Stomach (tissue), 9 donors: Measurements from ENCODE around the gene KLHDC9. TPM values are rescaled to one million over a fixed set of nuclear protein-coding genes. Genes with fewer than 3 reads are reported as not detected.

Experiments
- DNase-seq, 2 donors: peaks; one replicate each; pipeline versions ENCODE4 v3.0.0 to v3.0.0-alpha.2; 2013 to 2019
- H3K27ac ChIP-seq, 5 donors: fragments of 200-600 bp in 4 of 5; sonication (generic) in 4 of 5; one replicate each; pipeline ENCODE4 v1.5.1; 2013 to 2019; ENCODE audit warnings: mild to moderate bottlenecking in 1 of 5, moderate library complexity in 1 of 5
- H3K27me3 ChIP-seq, 3 donors: fragments of 200-600 bp; sonication (generic); one replicate each; pipeline ENCODE4 v1.5.1; 2017 to 2019; ENCODE audit warnings: mixed run types in 1 of 3
- H3K36me3 ChIP-seq, 4 donors: fragments of 200-600 bp; sonication (generic); 1 replicate in 3 of 4; 2 replicates in 1 of 4; pipeline ENCODE4 v1.5.1; 2016 to 2019
- H3K4me1 ChIP-seq, 4 donors: fragments of 200-600 bp; sonication (generic); one replicate each; pipeline ENCODE4 v1.5.1; 2016 to 2019
- H3K4me3 ChIP-seq, 4 donors: fragments of 200-600 bp; sonication (generic) in 3 of 4; one replicate each; pipeline ENCODE4 v1.5.1; 2016 to 2019; ENCODE audit warnings: mild to moderate bottlenecking in 1 of 4
- H3K9me3 ChIP-seq, 4 donors: fragments of 200-600 bp; sonication (generic); one replicate each; pipeline ENCODE4 v1.5.1; 2016 to 2019
- EP300 ChIP-seq: sonication (generic); formaldehyde crosslinking; IDR thresholded peaks from one replicate; pipeline ENCODE4 v1.6.1; 2017; ENCODE audit warnings: antibody characterized with exemption
- POLR2A ChIP-seq, 4 donors: fragments of 450-650 bp; IDR thresholded peaks; one replicate each; pipeline ENCODE4 v1.6.1; 2016; ENCODE audit warnings: antibody characterized with exemption in 4 of 4, control low read depth in 2 of 4, mild to moderate bottlenecking in 1 of 4, moderate library complexity in 1 of 4
- POLR2AphosphoS5 ChIP-seq, 3 donors: sonication (generic); formaldehyde crosslinking; IDR thresholded peaks; one replicate each; pipeline ENCODE4 v1.6.1; 2016; ENCODE audit warnings: antibody characterized with exemption in 3 of 3
- WGBS, 5 donors: extraction: QIAGEN DNeasy Blood & Tissue Kit in 3 of 5; methylation state at CpG; one replicate each; pipeline versions ENCODE4 v1.1.5 to v1.1.7; 2013 to 2018; 5-methylcytosine and 5-hydroxymethylcytosine counted together
- intact Hi-C: fragments of 100-400 bp; cut with DNase I; formaldehyde crosslinking; loops from one replicate; pipeline ENCODE4 v1.15.1; 2023; ENCODE audit warnings: low total_unique reads
- polyA plus RNA-seq, 3 donors: library from polyadenylated mRNA; stranded (reverse); fragments of 200-250 nt; gene quantifications; one replicate each; pipeline ENCODE4 v1.2.3, GENCODE V29; 2013
- small RNA-seq, 4 donors: library from RNA; depleted of rRNA; stranded (forward); fragments of <200 nt; gene quantifications; one replicate each; pipeline ENCODE3, GENCODE V24; 2016
- total RNA-seq, 5 donors: library from RNA; depleted of rRNA; stranded (reverse); fragments of >200 nt; gene quantifications; one replicate each; pipeline versions ENCODE4 v1.1.0 to v1.2.3, GENCODE V29; 2014 to 2016
- TF ChIP-seq, protein P1 (sequence below), 7 experiments: fragments of 450-650 bp in 4 of 7; fragments of 200-600 bp in 3 of 7; sonication (generic) in 3 of 7; IDR thresholded peaks; one replicate each; pipeline ENCODE4 v1.5.1; 2016 to 2019; ENCODE audit warnings: antibody characterized with exemption in 7 of 7, control low read depth in 2 of 7, mild to moderate bottlenecking in 1 of 7
- donor health status: healthy with polysubstance abuse.
- donor health status: Bipolar disorder and iron deficiency.
- donor health status: healthy.

Gene KLHDC9
- total and polyA plus RNA-seq, 8 donors, result 1.3 to 41.4 (median 5.0) TPM

DNA sequence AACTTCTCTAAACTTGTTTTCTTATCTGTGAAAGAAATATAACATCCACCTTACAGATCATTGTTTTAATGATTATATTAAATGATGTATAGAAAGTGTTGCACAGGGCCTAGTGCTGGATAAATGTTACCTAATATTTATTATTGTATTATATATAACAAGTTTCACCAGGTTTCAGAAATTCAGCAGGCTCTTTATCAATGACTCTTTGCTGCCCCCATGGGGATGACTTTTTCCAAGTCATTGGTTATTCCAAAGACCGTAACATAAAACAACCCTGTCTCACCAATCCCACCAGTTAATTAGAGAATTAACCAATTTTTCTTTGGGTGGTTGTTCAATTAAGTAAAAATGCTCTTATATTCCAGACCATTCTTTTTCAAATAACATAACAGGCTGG, 41.6 kb downstream of the KLHDC9 start:
- H3K27ac ChIP-seq, result no peak overlapping the region
- H3K36me3 ChIP-seq, result peaks cover 0 to 2% (median 0%) of the 10 kb centered on the region in 4 donors
- H3K27me3 ChIP-seq, result no peaks in the 10 kb centered on the region
- H3K4me3 ChIP-seq, result no peak overlapping the region
- intact Hi-C loops, result no loop called here
- WGBS, 5 donors, result 15 to 22% (median 19%) methylated on average over 1 of the region's 1 CpG
- peaks cover 0 to 13% (median 4%) of the 10 kb centered on the region in 4 donors for H3K4me1 ChIP-seq
- TF ChIP-seq, protein P1, sequence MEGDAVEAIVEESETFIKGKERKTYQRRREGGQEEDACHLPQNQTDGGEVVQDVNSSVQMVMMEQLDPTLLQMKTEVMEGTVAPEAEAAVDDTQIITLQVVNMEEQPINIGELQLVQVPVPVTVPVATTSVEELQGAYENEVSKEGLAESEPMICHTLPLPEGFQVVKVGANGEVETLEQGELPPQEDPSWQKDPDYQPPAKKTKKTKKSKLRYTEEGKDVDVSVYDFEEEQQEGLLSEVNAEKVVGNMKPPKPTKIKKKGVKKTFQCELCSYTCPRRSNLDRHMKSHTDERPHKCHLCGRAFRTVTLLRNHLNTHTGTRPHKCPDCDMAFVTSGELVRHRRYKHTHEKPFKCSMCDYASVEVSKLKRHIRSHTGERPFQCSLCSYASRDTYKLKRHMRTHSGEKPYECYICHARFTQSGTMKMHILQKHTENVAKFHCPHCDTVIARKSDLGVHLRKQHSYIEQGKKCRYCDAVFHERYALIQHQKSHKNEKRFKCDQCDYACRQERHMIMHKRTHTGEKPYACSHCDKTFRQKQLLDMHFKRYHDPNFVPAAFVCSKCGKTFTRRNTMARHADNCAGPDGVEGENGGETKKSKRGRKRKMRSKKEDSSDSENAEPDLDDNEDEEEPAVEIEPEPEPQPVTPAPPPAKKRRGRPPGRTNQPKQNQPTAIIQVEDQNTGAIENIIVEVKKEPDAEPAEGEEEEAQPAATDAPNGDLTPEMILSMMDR (IDR thresholded peaks at IDR 0.05), result peak in 4 of 7 experiments; percentile 25 to 52 (median 36)
- TF ChIP-seq POLR2AphosphoS5 (IDR thresholded peaks at IDR 0.05), result no peak
- no peak for TF ChIP-seq EP300
- no peak for TF ChIP-seq POLR2A (IDR thresholded peaks at IDR 0.05)
- H3K9me3 ChIP-seq, result no peaks in the 10 kb centered on the region
- peak; percentile 46 to 77 for DNase-seq

DNA sequence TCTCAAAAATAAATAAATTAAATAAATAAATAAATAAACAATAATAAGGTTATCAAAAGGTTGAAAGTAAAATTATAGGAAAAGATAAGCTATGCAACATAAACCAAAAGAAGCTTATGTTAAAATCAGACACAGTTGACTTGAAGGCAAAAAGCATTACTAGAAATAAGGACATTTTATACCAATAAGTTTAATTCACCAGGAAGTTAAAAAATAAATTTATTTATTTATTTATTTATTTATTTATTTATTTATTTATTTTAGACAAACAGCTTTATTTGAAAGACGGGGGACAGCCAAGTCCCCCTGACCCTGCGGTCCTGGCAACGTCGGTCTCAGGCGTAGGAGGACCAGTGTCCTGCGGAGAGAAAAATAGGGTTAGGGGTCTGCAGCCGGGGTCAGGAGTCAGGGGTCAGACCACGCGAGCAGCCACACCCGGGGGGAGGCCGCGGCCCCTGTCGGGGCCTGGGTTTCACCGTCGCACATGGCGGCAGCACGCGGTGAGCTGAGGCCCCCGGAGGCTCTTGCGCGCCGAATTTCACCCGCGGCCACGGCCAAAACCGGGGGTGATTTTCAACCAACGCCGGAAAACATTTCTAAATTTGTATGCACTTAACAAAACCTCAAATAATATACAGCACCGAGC, 42.7 kb downstream of the KLHDC9 start:
- intact Hi-C loops, result no loop called here
- Histone ChIP-seq H3K4me1 (peaks cover 0 to 9% (median 0%) of the 10 kb centered on the region in 4 donors), H3K4me3 (no peak overlapping the region), H3K36me3 (no peaks in the 10 kb centered on the region), H3K27me3 (no peaks in the 10 kb centered on the region), H3K27ac (no peak overlapping the region), H3K9me3 (no peaks in the 10 kb centered on the region)
- no peak for DNase-seq
- 91 to 95% (median 93%) methylated on average over 28 to 29 of the region's 29 CpGs for WGBS, 5 donors
- no peak for TF ChIP-seq POLR2A (IDR thresholded peaks at IDR 0.05)
- no peak for TF ChIP-seq EP300
- no peak for TF ChIP-seq POLR2AphosphoS5 (IDR thresholded peaks at IDR 0.05)
- TF ChIP-seq, protein P1 (IDR thresholded peaks at IDR 0.05), result no peak

DNA sequence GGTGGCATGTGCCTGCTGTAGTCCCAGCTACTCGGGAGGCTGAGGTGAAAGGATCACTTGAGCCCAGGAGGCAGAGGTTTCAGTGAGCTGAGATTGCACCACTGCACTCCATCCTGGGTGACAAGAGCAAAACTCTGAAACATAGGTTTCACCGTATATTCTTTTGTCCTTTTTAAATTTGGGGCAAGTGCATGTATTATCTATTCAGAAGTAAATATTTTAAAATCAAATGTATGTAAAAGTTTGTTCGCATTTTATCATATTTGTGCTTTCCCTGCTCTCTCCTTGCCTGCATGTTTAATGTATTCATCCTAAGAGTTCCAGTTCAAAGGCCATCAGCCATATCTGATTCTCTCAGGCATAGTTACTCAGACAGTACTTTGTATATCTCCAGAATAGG, 47.7 kb downstream of the KLHDC9 start:
- no peak for DNase-seq
- H3K4me1 ChIP-seq, result no peaks in the 10 kb centered on the region
- no peaks in the 10 kb centered on the region for H3K9me3 ChIP-seq
- TF ChIP-seq EP300 (no peak), POLR2A (IDR thresholded peaks at IDR 0.05) (no peak), POLR2AphosphoS5 (IDR thresholded peaks at IDR 0.05) (no peak)
- TF ChIP-seq, protein P1 (IDR thresholded peaks at IDR 0.05), result no peak
- H3K27me3 ChIP-seq, result no peaks in the 10 kb centered on the region
- intact Hi-C loops, result no loop called here
- H3K27ac ChIP-seq, result no peak overlapping the region
- H3K4me3 ChIP-seq, result no peak overlapping the region
- WGBS, 5 donors, result 66 to 83% (median 72%) methylated on average over 3 of the region's 3 CpGs
- H3K36me3 ChIP-seq, result no peaks in the 10 kb centered on the region

Small RNA genes lying within 50 kb of the gene (small RNA-seq; reads per million reads assigned to genes)
- gene RF01225, result 0 reads per million in 4 donors

Other genes with a start within 250 kb of the KLHDC9 start
- 1 to 10 TPM in 1 of 5 donors, under 1 TPM in 1, not detected in 3; 0.43 to 1.1 TPM for gene CD244, start 235.5 kb upstream of the KLHDC9 start, total RNA-seq
- gene CD244, start 235.5 kb upstream of the KLHDC9 start, polyA plus RNA-seq, result under 1 TPM; 0.15 to 0.61 (median 0.37) TPM
- gene ITLN1, start 213.2 kb upstream of the KLHDC9 start, total RNA-seq, result 100 to 1,000 TPM in 2 of 5 donors, 10 to 100 TPM in 1, 1 to 10 TPM in 1, not detected in 1; 1.2 to 241 (median 55.3) TPM
- gene ITLN1, start 213.2 kb upstream of the KLHDC9 start, polyA plus RNA-seq, result 10 to 100 TPM in 1 of 3 donors, 1 to 10 TPM in 2; 1.5 to 10.1 (median 7.6) TPM
- gene ITLN2, start 143.6 kb upstream of the KLHDC9 start, total RNA-seq, result 1 to 10 TPM in 1 of 5 donors, not detected in 4; 4.2 TPM
- under 1 TPM in 1 of 3 donors, not detected in 2; 0.37 TPM for gene ITLN2, start 143.6 kb upstream of the KLHDC9 start, polyA plus RNA-seq
- gene F11R, start 77.2 kb upstream of the KLHDC9 start, total RNA-seq, result 100 to 1,000 TPM in 1 of 5 donors, 10 to 100 TPM in 3, 1 to 10 TPM in 1; 7.6 to 130 (median 20.9) TPM
- gene F11R, start 77.2 kb upstream of the KLHDC9 start, polyA plus RNA-seq, result 10 to 100 TPM; 13.4 to 41.5 (median 29.2) TPM
- 100 to 1,000 TPM in 1 of 5 donors, 10 to 100 TPM in 3, not detected in 1; 13.2 to 112 (median 42.7) TPM for gene TSTD1, start 59.4 kb upstream of the KLHDC9 start, total RNA-seq
- 100 to 1,000 TPM; 117 to 186 (median 158) TPM for gene TSTD1, start 59.4 kb upstream of the KLHDC9 start, polyA plus RNA-seq
- 100 to 1,000 TPM in 1 of 5 donors, 10 to 100 TPM in 3, 1 to 10 TPM in 1; 7.2 to 566 (median 65.2) TPM for gene USF1, start 52.4 kb upstream of the KLHDC9 start, total RNA-seq
- gene USF1, start 52.4 kb upstream of the KLHDC9 start, polyA plus RNA-seq, result 10 to 100 TPM; 48.0 to 73.1 (median 55.9) TPM
- 10 to 100 TPM in 3 of 5 donors, 1 to 10 TPM in 2; 2.6 to 28.6 (median 12.9) TPM for gene ARHGAP30, start 28.5 kb upstream of the KLHDC9 start, total RNA-seq
- gene ARHGAP30, start 28.5 kb upstream of the KLHDC9 start, polyA plus RNA-seq, result 1 to 10 TPM; 2.8 to 5.5 (median 4.6) TPM
- 10 to 100 TPM in 2 of 5 donors, 1 to 10 TPM in 3; 2.0 to 20.3 (median 7.0) TPM for gene NECTIN4, start 8.8 kb upstream of the KLHDC9 start, total RNA-seq
- gene NECTIN4, start 8.8 kb upstream of the KLHDC9 start, polyA plus RNA-seq, result 10 to 100 TPM in 1 of 3 donors, 1 to 10 TPM in 2; 1.7 to 14.2 (median 2.6) TPM
- 10 to 100 TPM in 3 of 5 donors, not detected in 2; 11.6 to 21.3 (median 19.3) TPM for gene PFDN2, start 19.7 kb downstream of the KLHDC9 start, total RNA-seq
- gene PFDN2, start 19.7 kb downstream of the KLHDC9 start, polyA plus RNA-seq, result 100 to 1,000 TPM in 2 of 3 donors, 10 to 100 TPM in 1; 97.5 to 166 (median 122) TPM
- 10 to 100 TPM in 4 of 5 donors, 1 to 10 TPM in 1; 8.8 to 77.9 (median 20.9) TPM for gene NIT1, start 19.7 kb downstream of the KLHDC9 start, total RNA-seq
- 10 to 100 TPM; 20.0 to 34.2 (median 27.3) TPM for gene NIT1, start 19.7 kb downstream of the KLHDC9 start, polyA plus RNA-seq
- gene DEDD, start 34.3 kb downstream of the KLHDC9 start, total RNA-seq, result 10 to 100 TPM in 3 of 5 donors, 1 to 10 TPM in 2; 2.3 to 35.9 (median 14.3) TPM
- 10 to 100 TPM; 16.5 to 31.9 (median 18.6) TPM for gene DEDD, start 34.3 kb downstream of the KLHDC9 start, polyA plus RNA-seq
- gene UFC1, start 55.6 kb downstream of the KLHDC9 start, total RNA-seq, result 10 to 100 TPM in 4 of 5 donors, not detected in 1; 21.9 to 95.1 (median 33.6) TPM
- gene UFC1, start 55.6 kb downstream of the KLHDC9 start, polyA plus RNA-seq, result 100 to 1,000 TPM; 163 to 206 (median 203) TPM
- gene USP21, start 61.1 kb downstream of the KLHDC9 start, total RNA-seq, result 10 to 100 TPM; 13.6 to 35.3 (median 22.9) TPM
- gene USP21, start 61.1 kb downstream of the KLHDC9 start, polyA plus RNA-seq, result 10 to 100 TPM; 16.2 to 23.2 (median 16.9) TPM
- gene PPOX, start 68.1 kb downstream of the KLHDC9 start, total RNA-seq, result 10 to 100 TPM in 4 of 5 donors, 1 to 10 TPM in 1; 9.5 to 52.7 (median 44.9) TPM
- 10 to 100 TPM; 16.8 to 32.0 (median 31.6) TPM for gene PPOX, start 68.1 kb downstream of the KLHDC9 start, polyA plus RNA-seq
- 10 to 100 TPM; 12.2 to 25.8 (median 17.3) TPM for gene B4GALT3, start 79.1 kb downstream of the KLHDC9 start, total RNA-seq
- gene B4GALT3, start 79.1 kb downstream of the KLHDC9 start, polyA plus RNA-seq, result 10 to 100 TPM; 17.5 to 21.7 (median 18.8) TPM
- 10 to 100 TPM in 2 of 5 donors, 1 to 10 TPM in 2, under 1 TPM in 1; 0.89 to 20.6 (median 2.8) TPM for gene ADAMTS4, start 100.7 kb downstream of the KLHDC9 start, total RNA-seq
- 1 to 10 TPM; 1.1 to 4.2 (median 1.4) TPM for gene ADAMTS4, start 100.7 kb downstream of the KLHDC9 start, polyA plus RNA-seq
- 100 to 1,000 TPM in 2 of 5 donors, 10 to 100 TPM in 2, 1 to 10 TPM in 1; 9.9 to 165 (median 85.7) TPM for gene NDUFS2, start 104.0 kb downstream of the KLHDC9 start, total RNA-seq
- 10 to 100 TPM; 55.6 to 83.4 (median 81.9) TPM for gene NDUFS2, start 104.0 kb downstream of the KLHDC9 start, polyA plus RNA-seq
- gene FCER1G, start 116.9 kb downstream of the KLHDC9 start, total RNA-seq, result 10 to 100 TPM in 2 of 5 donors, 1 to 10 TPM in 2, not detected in 1; 1.4 to 27.0 (median 7.4) TPM
- gene FCER1G, start 116.9 kb downstream of the KLHDC9 start, polyA plus RNA-seq, result 100 to 1,000 TPM in 1 of 3 donors, 10 to 100 TPM in 2; 35.4 to 101 (median 50.6) TPM
- 1 to 10 TPM in 1 of 5 donors, not detected in 4; 5.3 TPM for gene APOA2, start 125.3 kb downstream of the KLHDC9 start, total RNA-seq
- gene APOA2, start 125.3 kb downstream of the KLHDC9 start, polyA plus RNA-seq, result not detected
- 1 to 10 TPM in 4 of 5 donors, under 1 TPM in 1; 0.58 to 7.3 (median 5.8) TPM for gene TOMM40L, start 127.7 kb downstream of the KLHDC9 start, total RNA-seq
- 1 to 10 TPM; 7.9 to 9.9 (median 9.8) TPM for gene TOMM40L, start 127.7 kb downstream of the KLHDC9 start, polyA plus RNA-seq
- gene NR1I3, start 139.8 kb downstream of the KLHDC9 start, total RNA-seq, result under 1 TPM in 1 of 5 donors, not detected in 4; 0.55 TPM
- gene NR1I3, start 139.8 kb downstream of the KLHDC9 start, polyA plus RNA-seq, result not detected
- gene PCP4L1, start 160.4 kb downstream of the KLHDC9 start, total RNA-seq, result 10 to 100 TPM in 2 of 5 donors, not detected in 3; 17.6 to 19.4 TPM
- gene PCP4L1, start 160.4 kb downstream of the KLHDC9 start, polyA plus RNA-seq, result 10 to 100 TPM in 1 of 3 donors, not detected in 2; 12.6 TPM
- 10 to 100 TPM in 1 of 5 donors, 1 to 10 TPM in 1, not detected in 3; 1.3 to 15.1 TPM for gene MPZ, start 211.6 kb downstream of the KLHDC9 start, total RNA-seq
- 1 to 10 TPM; 1.4 to 2.8 (median 2.3) TPM for gene MPZ, start 211.6 kb downstream of the KLHDC9 start, polyA plus RNA-seq
- gene SDHC, start 216.0 kb downstream of the KLHDC9 start, total RNA-seq, result 100 to 1,000 TPM in 2 of 5 donors, 10 to 100 TPM in 3; 28.3 to 109 (median 83.1) TPM
- 100 to 1,000 TPM in 2 of 3 donors, 10 to 100 TPM in 1; 70.1 to 165 (median 152) TPM for gene SDHC, start 216.0 kb downstream of the KLHDC9 start, polyA plus RNA-seq